Measurements from ENCODE around the gene ZFAND3. TPM values are rescaled to one million over a fixed set of nuclear protein-coding genes. Genes with fewer than 3 reads are reported as not detected.

Gene ZFAND3
- total RNA-seq, 4 donors from 2014 or later: 46.3 to 73.6 (median 49.3) TPM

DNA sequence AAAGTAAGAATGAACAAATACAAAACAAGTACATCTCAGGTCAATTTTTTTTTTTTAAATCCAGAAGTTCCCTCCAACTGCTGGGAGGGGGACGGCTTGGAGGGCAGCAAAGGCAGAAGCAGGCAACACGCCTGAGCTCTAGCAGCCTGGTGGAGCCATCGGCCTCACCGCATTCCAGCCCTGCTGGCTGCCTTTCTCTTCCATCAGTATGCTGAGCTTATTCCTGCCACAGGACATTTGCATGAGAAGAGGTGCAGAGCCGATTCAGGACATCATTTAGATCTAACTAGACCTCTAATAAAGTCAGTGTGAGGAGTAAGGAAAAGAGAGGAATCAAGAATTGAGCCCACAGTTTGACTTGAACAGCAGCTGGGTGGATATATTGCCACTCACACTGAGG lies 318.8 kb downstream of the ZFAND3 start:
- no peaks in the 10 kb centered on the region for H3K9me3 ChIP-seq
- H3K27ac ChIP-seq: no peak overlapping the region
- peaks cover 0 to 41% (median 0%) of the 10 kb centered on the region in 3 donors for H3K4me1 ChIP-seq
- no peak for ATAC-seq
- no peaks in the 10 kb centered on the region for H3K27me3 ChIP-seq
- TF ChIP-seq EP300 (IDR thresholded peaks at IDR 0.05): no peak
- no peak for TF ChIP-seq POLR2AphosphoS5 (IDR thresholded peaks at IDR 0.05)
- no peak for TF ChIP-seq POLR2A (IDR thresholded peaks at IDR 0.05)
- TF ChIP-seq, protein P1, sequence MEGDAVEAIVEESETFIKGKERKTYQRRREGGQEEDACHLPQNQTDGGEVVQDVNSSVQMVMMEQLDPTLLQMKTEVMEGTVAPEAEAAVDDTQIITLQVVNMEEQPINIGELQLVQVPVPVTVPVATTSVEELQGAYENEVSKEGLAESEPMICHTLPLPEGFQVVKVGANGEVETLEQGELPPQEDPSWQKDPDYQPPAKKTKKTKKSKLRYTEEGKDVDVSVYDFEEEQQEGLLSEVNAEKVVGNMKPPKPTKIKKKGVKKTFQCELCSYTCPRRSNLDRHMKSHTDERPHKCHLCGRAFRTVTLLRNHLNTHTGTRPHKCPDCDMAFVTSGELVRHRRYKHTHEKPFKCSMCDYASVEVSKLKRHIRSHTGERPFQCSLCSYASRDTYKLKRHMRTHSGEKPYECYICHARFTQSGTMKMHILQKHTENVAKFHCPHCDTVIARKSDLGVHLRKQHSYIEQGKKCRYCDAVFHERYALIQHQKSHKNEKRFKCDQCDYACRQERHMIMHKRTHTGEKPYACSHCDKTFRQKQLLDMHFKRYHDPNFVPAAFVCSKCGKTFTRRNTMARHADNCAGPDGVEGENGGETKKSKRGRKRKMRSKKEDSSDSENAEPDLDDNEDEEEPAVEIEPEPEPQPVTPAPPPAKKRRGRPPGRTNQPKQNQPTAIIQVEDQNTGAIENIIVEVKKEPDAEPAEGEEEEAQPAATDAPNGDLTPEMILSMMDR (IDR thresholded peaks at IDR 0.05): no peak
- H3K36me3 ChIP-seq: peaks cover 0 to 12% of the 10 kb centered on the region in 2 donors
- H3K4me3 ChIP-seq: no peak overlapping the region
- 88 to 93% methylated on average over 4 to 5 of the region's 5 CpGs for WGBS, 2 donors (ENCODE audit: low coverage in 1 of 2)

DNA sequence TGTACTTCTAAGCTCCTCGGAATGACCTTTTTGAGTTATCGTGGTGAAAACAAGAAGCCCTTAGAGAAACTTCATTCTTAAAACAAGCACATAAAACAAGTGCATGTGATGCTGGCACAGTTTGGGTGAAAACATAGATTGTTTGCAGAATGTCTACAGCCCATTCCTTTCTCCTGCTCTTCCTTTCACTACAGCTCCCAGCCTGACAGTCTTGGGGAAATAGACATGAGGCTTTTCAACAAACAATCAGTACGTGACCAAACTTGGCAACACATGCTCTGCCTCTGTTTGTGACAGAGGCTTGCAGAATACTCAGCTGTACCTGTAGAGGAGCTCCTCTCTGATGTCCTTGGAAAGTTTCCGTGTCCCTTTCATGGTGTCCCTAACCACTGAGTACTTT lies 321.6 kb downstream of the ZFAND3 start:
- H3K4me3 ChIP-seq: no peak overlapping the region
- peaks cover 0 to 40% (median 0%) of the 10 kb centered on the region in 3 donors for H3K4me1 ChIP-seq
- no peaks in the 10 kb centered on the region for H3K9me3 ChIP-seq
- no peaks in the 10 kb centered on the region for H3K27me3 ChIP-seq
- no peak overlapping the region for H3K27ac ChIP-seq
- WGBS, 2 donors (ENCODE audit: low coverage in 1 of 2): 64 to 78% methylated on average over 3 to 4 of the region's 4 CpGs
- TF ChIP-seq POLR2A (IDR thresholded peaks at IDR 0.05): no peak
- TF ChIP-seq, protein P1 (IDR thresholded peaks at IDR 0.05): no peak
- ATAC-seq: no peak
- H3K36me3 ChIP-seq: peaks cover 0 to 23% of the 10 kb centered on the region in 2 donors

DNA sequence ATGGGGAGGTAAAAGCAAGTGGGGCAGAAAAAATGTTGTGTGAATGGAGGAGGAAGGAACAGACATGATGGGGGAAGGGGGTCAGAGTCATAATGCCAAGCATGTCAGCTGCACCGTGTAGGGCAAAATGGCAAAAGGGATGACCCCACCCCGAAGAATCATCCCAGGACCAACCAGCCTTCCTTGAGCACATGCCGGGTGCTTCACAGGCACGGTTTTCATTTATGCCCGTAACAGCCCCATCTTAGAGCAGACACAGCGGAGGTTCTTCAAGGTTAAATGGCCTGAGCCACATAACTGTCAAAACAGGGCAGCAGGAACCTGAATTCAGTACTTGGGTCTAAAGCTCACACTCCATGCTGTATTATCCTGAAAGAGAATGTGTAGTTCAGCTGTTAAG lies 322.2 kb downstream of the ZFAND3 start:
- 96 to 100% methylated on average over 5 of the region's 6 CpGs for WGBS, 2 donors (ENCODE audit: low coverage in 1 of 2)
- Histone ChIP-seq H3K36me3 (peaks cover 0 to 29% of the 10 kb centered on the region in 2 donors), H3K27me3 (no peaks in the 10 kb centered on the region), H3K27ac (no peak overlapping the region), H3K9me3 (no peaks in the 10 kb centered on the region), H3K4me1 (peaks cover 0 to 40% (median 0%) of the 10 kb centered on the region in 3 donors), H3K4me3 (no peak overlapping the region)
- no peak for ATAC-seq
- no peak for TF ChIP-seq POLR2A (IDR thresholded peaks at IDR 0.05)
- TF ChIP-seq, protein P1 (IDR thresholded peaks at IDR 0.05): no peak
- no peak for TF ChIP-seq POLR2AphosphoS5 (IDR thresholded peaks at IDR 0.05)
- TF ChIP-seq EP300 (IDR thresholded peaks at IDR 0.05): no peak

DNA sequence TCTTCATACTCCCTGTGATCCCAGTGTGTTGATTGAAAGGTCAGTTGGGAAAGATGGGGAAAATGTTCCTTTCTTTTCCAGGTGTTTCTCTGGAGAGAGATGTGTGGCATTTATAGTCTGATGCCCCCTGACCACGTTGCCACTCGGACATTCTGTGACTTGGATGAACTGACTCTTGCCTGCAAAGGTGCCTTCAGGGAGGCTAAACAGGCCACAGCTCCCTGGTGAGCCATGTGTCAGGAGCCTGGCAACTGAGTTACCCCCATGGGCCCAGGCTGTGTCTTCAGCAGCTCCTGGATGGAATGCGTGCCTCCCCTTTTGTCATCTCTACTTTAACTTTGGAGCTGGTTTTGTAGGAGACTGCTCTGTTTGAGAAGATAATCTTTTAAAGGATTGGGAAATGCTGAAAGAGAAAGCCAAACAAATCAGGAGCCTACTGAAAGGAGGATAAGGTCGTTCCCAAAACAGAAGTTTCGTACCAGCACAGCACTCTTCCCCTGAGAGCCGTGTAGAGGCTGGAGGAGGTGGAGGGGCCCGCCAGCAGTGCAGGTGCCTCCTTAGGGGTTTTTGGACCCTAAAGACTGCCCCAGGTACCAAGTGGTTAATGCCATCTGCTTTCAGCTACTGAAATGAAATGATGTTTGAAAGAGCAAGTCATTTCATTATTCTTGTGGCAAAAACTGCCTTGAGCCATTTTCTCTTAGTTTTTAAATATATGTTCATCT lies 322.8 kb downstream of the ZFAND3 start:
- Histone ChIP-seq H3K4me1 (peaks cover 0 to 40% (median 0%) of the 10 kb centered on the region in 3 donors), H3K27me3 (no peaks in the 10 kb centered on the region), H3K36me3 (peaks cover 0 to 29% of the 10 kb centered on the region in 2 donors), H3K27ac (no peak overlapping the region), H3K4me3 (no peak overlapping the region), H3K9me3 (no peaks in the 10 kb centered on the region)
- WGBS, 2 donors (ENCODE audit: low coverage in 1 of 2): 76 to 92% methylated on average over 4 to 6 of the region's 7 CpGs
- TF ChIP-seq EP300 (IDR thresholded peaks at IDR 0.05) (no peak), POLR2AphosphoS5 (IDR thresholded peaks at IDR 0.05) (no peak), POLR2A (IDR thresholded peaks at IDR 0.05) (no peak)
- TF ChIP-seq, protein P1 (IDR thresholded peaks at IDR 0.05): no peak
- ATAC-seq: no peak
